ENCODE measurements around the gene KIF26A. TPM values are rescaled to one million over a fixed set of nuclear protein-coding genes. Genes with fewer than 3 reads are reported as not detected.

The KIF26A gene
- total RNA-seq, 1 experiment from 2014 or later, result 61.0 TPM

GRCh38 chr14:104184506-104184905 lies 46.1 kb downstream of the KIF26A start:
- Histone ChIP-seq H3K4me3 (ENCODE audit: insufficient read depth, low read depth, low read length) (no peak overlapping the region), H3K27me3 (ENCODE audit: control insufficient read depth, insufficient read depth, low read length) (no peaks in the 10 kb centered on the region), H3K36me3 (replicated peaks; ENCODE audit: control insufficient read depth, insufficient read depth, low read length) (no peaks in the 10 kb centered on the region)
- DNase-seq, result peak; percentile 82

GRCh38 chr14:104184911-104185499 lies 46.6 kb downstream of the KIF26A start:
- DNase-seq, result peak; percentile 79
- Histone ChIP-seq H3K4me3 (ENCODE audit: insufficient read depth, low read depth, low read length) (no peak overlapping the region), H3K27me3 (ENCODE audit: control insufficient read depth, insufficient read depth, low read length) (no peaks in the 10 kb centered on the region), H3K36me3 (replicated peaks; ENCODE audit: control insufficient read depth, insufficient read depth, low read length) (no peaks in the 10 kb centered on the region)

- Histone ChIP-seq H3K36me3 (replicated peaks; ENCODE audit: control insufficient read depth, insufficient read depth, low read length) (no peaks in the 10 kb centered on the region), H3K4me3 (ENCODE audit: insufficient read depth, low read depth, low read length) (no peak overlapping the region), H3K27me3 (ENCODE audit: control insufficient read depth, insufficient read depth, low read length) (no peaks in the 10 kb centered on the region)
- DNase-seq, result peak; percentile 74
These were observed 47.6 kb downstream of the KIF26A start for GRCh38 chr14:104185916-104186495.

DNA sequence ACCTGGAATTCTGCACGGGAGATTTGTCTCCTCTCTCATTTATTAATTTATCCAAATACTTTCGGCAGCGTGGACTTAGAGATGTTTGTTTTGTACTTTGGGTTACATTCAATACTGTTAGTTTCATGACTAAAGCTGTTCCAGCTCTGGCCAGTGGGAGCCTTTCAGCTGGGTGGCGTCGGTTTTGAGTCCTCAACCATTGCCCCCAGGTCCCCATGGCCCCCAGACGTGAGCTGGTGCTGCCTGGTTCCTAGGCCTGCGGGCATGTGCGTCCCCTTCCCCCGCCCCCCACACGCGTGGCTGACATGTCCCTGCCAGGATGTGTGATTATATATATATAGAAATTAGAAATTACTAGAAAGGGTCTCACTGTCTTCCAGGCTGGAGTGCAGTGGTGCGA lies 48.2 kb downstream of the KIF26A start:
- Histone ChIP-seq H3K4me3 (ENCODE audit: insufficient read depth, low read depth, low read length) (no peak overlapping the region), H3K36me3 (replicated peaks; ENCODE audit: control insufficient read depth, insufficient read depth, low read length) (no peaks in the 10 kb centered on the region), H3K27me3 (ENCODE audit: control insufficient read depth, insufficient read depth, low read length) (no peaks in the 10 kb centered on the region)
- peak; percentile 73 for DNase-seq

DNA sequence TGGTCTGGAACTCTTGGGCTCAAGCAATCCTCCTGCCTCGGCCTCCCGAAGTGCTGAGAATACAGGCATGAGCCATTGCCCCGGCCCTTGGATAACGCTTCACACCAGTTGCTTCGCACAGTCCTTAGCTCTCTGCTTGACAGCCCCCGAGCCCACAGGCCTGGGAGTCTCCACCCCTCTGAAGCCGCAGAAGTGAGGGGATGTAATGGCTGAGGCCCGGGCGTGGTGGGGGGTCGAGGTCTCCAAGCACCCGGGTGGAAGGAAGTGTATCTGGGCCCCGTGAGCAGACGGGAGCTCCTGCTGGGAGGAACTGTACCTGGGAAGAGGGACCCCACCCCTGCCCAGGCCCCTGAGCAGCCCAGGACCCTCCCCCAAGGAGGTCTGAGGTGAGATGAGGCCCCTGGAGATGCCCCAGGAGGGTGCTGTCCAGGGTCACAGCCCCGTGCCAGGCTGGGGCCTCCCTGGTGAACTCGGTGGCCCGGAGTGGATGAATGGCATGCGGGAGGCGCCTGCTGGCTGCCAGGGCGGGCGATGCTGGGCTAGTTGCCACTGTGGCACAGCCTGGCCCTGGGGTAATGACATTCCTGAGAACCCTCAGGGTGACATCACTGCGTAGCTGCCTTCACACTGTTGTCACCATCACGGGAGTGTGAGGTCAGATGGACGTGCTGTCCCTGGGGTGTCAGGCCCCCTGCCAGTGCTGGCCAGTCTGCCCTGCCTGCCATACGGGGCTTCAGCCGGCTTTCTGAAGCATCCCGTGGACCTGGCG lies 48.9 kb downstream of the KIF26A start:
- DNase-seq, result peak; percentile 71
- H3K4me3 ChIP-seq (ENCODE audit: insufficient read depth, low read depth, low read length), result no peak overlapping the region

GRCh38 chr14:104187931-104188726 lies 49.7 kb downstream of the KIF26A start:
- no peak overlapping the region for H3K4me3 ChIP-seq (ENCODE audit: insufficient read depth, low read depth, low read length)
- DNase-seq, result peak; percentile 85
- no peaks in the 10 kb centered on the region for H3K27me3 ChIP-seq (ENCODE audit: control insufficient read depth, insufficient read depth, low read length)
- no peaks in the 10 kb centered on the region for H3K36me3 ChIP-seq (replicated peaks; ENCODE audit: control insufficient read depth, insufficient read depth, low read length)

More for the DNA sequence above, 48.9 kb downstream of the KIF26A start:
- no peaks in the 10 kb centered on the region for H3K36me3 ChIP-seq (replicated peaks; ENCODE audit: control insufficient read depth, insufficient read depth, low read length)
- H3K27me3 ChIP-seq (ENCODE audit: control insufficient read depth, insufficient read depth, low read length), result no peaks in the 10 kb centered on the region

GRCh38 chr14:104188727-104189400 lies 50.5 kb downstream of the KIF26A start:
- no peak overlapping the region for H3K4me3 ChIP-seq (ENCODE audit: insufficient read depth, low read depth, low read length)
- no peaks in the 10 kb centered on the region for H3K36me3 ChIP-seq (replicated peaks; ENCODE audit: control insufficient read depth, insufficient read depth, low read length)
- DNase-seq, result no peak
- H3K27me3 ChIP-seq (ENCODE audit: control insufficient read depth, insufficient read depth, low read length), result no peaks in the 10 kb centered on the region

DNA sequence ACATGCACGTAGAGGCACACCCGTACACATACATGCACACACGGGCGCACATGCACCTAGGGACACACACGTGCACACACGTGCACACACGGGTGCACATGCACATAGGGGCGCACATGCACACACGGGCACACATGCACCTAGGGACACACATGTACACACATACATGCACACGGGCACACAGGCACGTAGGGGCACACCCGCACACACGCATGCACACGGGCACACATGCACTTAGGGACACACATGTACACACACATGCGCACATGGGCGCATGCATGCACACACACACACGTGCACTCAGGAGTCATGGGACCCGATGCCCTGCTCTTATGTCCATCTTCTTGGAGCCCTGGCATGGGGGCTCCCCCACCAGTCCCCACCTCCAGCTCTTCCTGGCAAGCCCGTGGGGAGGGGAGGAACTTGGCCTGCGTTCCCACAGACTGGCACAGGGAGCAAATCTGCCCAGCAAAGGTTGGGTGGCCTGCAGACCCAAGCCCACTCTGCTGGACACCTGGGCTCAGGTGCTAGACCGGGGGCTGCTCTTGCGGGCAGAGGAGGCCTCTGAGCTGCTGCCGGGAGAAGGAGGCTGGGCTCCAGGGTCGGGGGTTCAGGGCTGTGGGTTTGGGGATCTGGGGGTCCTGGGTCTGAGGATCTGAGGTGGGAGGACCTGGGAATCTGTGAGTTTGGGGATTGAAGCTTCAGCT lies 51.4 kb downstream of the KIF26A start:
- Histone ChIP-seq H3K36me3 (replicated peaks; ENCODE audit: control insufficient read depth, insufficient read depth, low read length) (no peaks in the 10 kb centered on the region), H3K27me3 (ENCODE audit: control insufficient read depth, insufficient read depth, low read length) (no peaks in the 10 kb centered on the region), H3K4me3 (ENCODE audit: insufficient read depth, low read depth, low read length) (no peak overlapping the region)
- no peak for DNase-seq

DNA sequence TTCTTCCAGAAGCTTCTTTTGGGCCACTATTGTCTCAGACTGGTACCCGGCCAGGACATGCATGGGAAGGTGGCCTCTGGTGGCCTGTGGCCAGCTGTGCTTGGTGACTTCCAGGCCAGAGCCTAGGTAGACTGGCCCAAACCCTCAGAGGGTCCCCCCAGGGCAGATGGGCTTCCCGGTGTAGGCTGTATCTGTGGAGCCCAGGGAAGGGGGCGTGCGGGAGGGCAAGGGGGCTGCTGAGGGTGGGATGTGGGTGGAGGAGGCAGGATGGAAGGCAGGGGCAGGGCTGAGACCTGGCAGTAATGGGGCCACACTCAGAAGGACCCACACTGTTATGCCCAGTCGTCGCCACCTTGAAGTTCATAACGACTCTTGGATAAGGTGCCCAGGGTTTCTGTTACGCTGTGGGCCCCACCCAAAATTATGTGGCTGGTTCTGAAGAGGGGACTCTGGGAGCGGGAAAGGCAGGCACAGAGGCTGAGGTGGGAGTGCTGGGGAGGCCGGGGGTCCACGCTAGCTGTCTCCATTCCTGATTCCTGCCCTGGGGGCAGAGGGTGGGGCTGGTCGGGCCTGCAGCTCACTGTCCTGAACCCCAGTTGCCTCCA lies 52.1 kb downstream of the KIF26A start:
- no peaks in the 10 kb centered on the region for H3K36me3 ChIP-seq (replicated peaks; ENCODE audit: control insufficient read depth, insufficient read depth, low read length)
- H3K27me3 ChIP-seq (ENCODE audit: control insufficient read depth, insufficient read depth, low read length), result no peaks in the 10 kb centered on the region
- no peak for DNase-seq
- H3K4me3 ChIP-seq (ENCODE audit: insufficient read depth, low read depth, low read length), result no peak overlapping the region

GRCh38 chr14:104191409-104191997 lies 53.1 kb downstream of the KIF26A start:
- DNase-seq, result peak; percentile 67
- H3K27me3 ChIP-seq (ENCODE audit: control insufficient read depth, insufficient read depth, low read length), result no peaks in the 10 kb centered on the region
- H3K4me3 ChIP-seq (ENCODE audit: insufficient read depth, low read depth, low read length), result no peak overlapping the region
- no peaks in the 10 kb centered on the region for H3K36me3 ChIP-seq (replicated peaks; ENCODE audit: control insufficient read depth, insufficient read depth, low read length)

- DNase-seq, result peak; percentile 66
- Histone ChIP-seq H3K36me3 (replicated peaks; ENCODE audit: control insufficient read depth, insufficient read depth, low read length) (no peaks in the 10 kb centered on the region), H3K4me3 (ENCODE audit: insufficient read depth, low read depth, low read length) (no peak overlapping the region), H3K27me3 (ENCODE audit: control insufficient read depth, insufficient read depth, low read length) (no peaks in the 10 kb centered on the region)
These were observed 53.9 kb downstream of the KIF26A start for GRCh38 chr14:104192146-104192882.

- H3K4me3 ChIP-seq (ENCODE audit: insufficient read depth, low read depth, low read length), result no peak overlapping the region
These were observed 54.5 kb downstream of the KIF26A start for GRCh38 chr14:104192883-104193245.

DNA sequence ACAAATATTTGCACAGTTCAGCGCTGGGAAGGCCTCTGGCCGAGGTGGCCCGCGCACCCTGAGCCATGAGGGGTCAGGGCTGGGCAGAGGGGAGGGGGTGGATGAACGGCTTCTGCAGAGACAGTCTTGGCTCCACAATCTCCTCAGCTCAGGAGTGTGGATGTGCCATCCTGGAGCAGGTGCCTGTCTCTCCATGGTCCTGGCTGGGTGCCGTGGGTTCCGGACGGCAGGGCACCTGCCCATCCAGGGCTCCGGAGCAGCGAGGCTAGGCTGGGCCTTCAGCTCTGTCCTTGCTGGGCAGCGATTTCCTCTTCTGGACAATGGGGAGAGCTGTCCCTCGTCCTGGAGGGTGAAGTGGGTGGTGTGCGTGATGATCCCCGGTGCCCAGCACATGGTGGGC lies 55.6 kb downstream of the KIF26A start:
- no peaks in the 10 kb centered on the region for H3K27me3 ChIP-seq (ENCODE audit: control insufficient read depth, insufficient read depth, low read length)
- no peak for DNase-seq
- no peaks in the 10 kb centered on the region for H3K36me3 ChIP-seq (replicated peaks; ENCODE audit: control insufficient read depth, insufficient read depth, low read length)
- no peak overlapping the region for H3K4me3 ChIP-seq (ENCODE audit: insufficient read depth, low read depth, low read length)

More at GRCh38 chr14:104192883-104193245, 54.5 kb downstream of the KIF26A start:
- DNase-seq, result no peak
- Histone ChIP-seq H3K27me3 (ENCODE audit: control insufficient read depth, insufficient read depth, low read length) (no peaks in the 10 kb centered on the region), H3K36me3 (replicated peaks; ENCODE audit: control insufficient read depth, insufficient read depth, low read length) (no peaks in the 10 kb centered on the region)
